Measurements from ENCODE around the gene PRSS36. TPM values are rescaled to one million over a fixed set of nuclear protein-coding genes. Genes with fewer than 3 reads are reported as not detected.

Gene PRSS36
- total RNA-seq, 1 experiment from 2014 or later: 0.66 TPM

DNA sequence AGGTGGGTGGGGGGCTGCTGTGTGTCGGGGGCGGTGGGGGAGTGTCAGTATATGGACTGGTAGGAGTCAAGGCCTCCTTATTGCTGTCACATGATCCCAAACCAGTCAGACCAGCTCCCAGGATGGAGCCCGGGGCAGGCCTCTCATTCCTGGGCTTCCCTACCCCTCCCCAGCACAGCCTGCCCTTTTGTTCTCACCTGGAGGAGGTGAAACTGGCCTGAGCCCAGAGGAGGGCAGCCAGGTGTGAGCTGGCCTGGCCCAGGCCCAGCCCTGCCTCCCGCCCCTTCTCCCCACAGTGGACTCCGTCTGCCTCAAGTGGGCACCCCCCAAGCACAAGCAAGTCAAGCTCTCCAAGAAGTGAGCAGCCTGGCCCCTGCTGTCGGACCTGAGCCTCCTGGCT lies 19.0 kb downstream of the PRSS36 start:
- Histone ChIP-seq H3K4me2 (ENCODE audit: insufficient read depth, insufficient read length, low read length) (no peak overlapping the region), H3K9me3 (ENCODE audit: control insufficient read depth, low read depth, low read length) (no peaks in the 10 kb centered on the region), H3K4ac (ENCODE audit: low read depth, low read length) (no peak overlapping the region), H3K27ac (ENCODE audit: insufficient read length, low read depth, low read length) (peak overlapping the region; percentile 3), H3K56ac (ENCODE audit: insufficient read length, low read depth, low read length) (no peak overlapping the region), H3K79me2 (ENCODE audit: insufficient read depth, low read length) (peaks cover 4% of the 10 kb centered on the region; the same call in 1 of the 2 replicates), H3K27me3 (ENCODE audit: insufficient read depth, low read length) (no peaks in the 10 kb centered on the region), H3K23me2 (ENCODE audit: insufficient read length, low read depth, low read length, poor library complexity, severe bottlenecking) (peaks cover 5% of the 10 kb centered on the region), H2BK20ac (ENCODE audit: low read depth, low read length, poor library complexity, severe bottlenecking) (no peak overlapping the region), H2AK5ac (ENCODE audit: insufficient read length, low read length) (no peak overlapping the region), H3K9ac (ENCODE audit: extremely low read depth, insufficient read length, low read length) (no peak overlapping the region), H4K20me1 (ENCODE audit: control insufficient read depth, insufficient read depth, insufficient read length) (no peaks in the 10 kb centered on the region), H3K23ac (ENCODE audit: insufficient read length, low read depth, low read length) (no peak overlapping the region), H3K18ac (ENCODE audit: insufficient read length, low read depth, low read length) (no peak overlapping the region), H3K79me1 (ENCODE audit: insufficient read depth, low read depth, low read length, poor library complexity, severe bottlenecking) (peaks cover 5% of the 10 kb centered on the region), H2BK15ac (ENCODE audit: low read depth, low read length) (no peak overlapping the region), H3K4me1 (ENCODE audit: insufficient read depth, low read length) (peaks cover 17% of the 10 kb centered on the region; the same call in 1 of the 2 replicates), H2BK5ac (ENCODE audit: insufficient read length, low read length) (no peak overlapping the region), H2BK12ac (ENCODE audit: insufficient read length, low read depth, low read length) (no peak overlapping the region), H2BK120ac (ENCODE audit: low read depth, low read length, poor library complexity, severe bottlenecking) (no peak overlapping the region), H4K91ac (ENCODE audit: insufficient read length, low read depth, low read length) (no peak overlapping the region), H3T11ph (ENCODE audit: low read length) (no peak overlapping the region), H3K14ac (ENCODE audit: insufficient read depth, low read length) (no peak overlapping the region), H4K8ac (replicated peaks; ENCODE audit: insufficient read length, low read depth, low read length) (no peak overlapping the region), H2AFZ (ENCODE audit: low read length) (no peak overlapping the region), H4K5ac (ENCODE audit: insufficient read length, low read depth, low read length) (no peak overlapping the region)
- Mint-ChIP-seq H3K4me3 (peak overlapping the region in 1 of 2 experiments; percentile 54; a peak in 2 of 5 replicates), H3K36me3 (ENCODE audit: insufficient read depth in 1 of 3, low read depth in 3 of 3) (peaks cover 29 to 50% (median 45%) of the 10 kb centered on the region in 3 experiments), H3K27ac (peak overlapping the region; percentile 82 to 97 (median 84); a peak in 6 of 7 replicates), H3K9me3 (no peaks in the 10 kb centered on the region; a peak in 1 of 5 replicates), H3K4me1 (peaks cover 43 to 45% of the 10 kb centered on the region in 2 experiments), H3K27me3 (ENCODE audit: low read depth) (no peaks in the 10 kb centered on the region)
- no CpG with 5 or more reads among the region's 6 CpGs for WGBS (ENCODE audit: extremely low coverage, insufficient read length, low lambda C conversion rate)
- peak; percentile 93 for DNase-seq
- TF ChIP-seq, protein P1, sequence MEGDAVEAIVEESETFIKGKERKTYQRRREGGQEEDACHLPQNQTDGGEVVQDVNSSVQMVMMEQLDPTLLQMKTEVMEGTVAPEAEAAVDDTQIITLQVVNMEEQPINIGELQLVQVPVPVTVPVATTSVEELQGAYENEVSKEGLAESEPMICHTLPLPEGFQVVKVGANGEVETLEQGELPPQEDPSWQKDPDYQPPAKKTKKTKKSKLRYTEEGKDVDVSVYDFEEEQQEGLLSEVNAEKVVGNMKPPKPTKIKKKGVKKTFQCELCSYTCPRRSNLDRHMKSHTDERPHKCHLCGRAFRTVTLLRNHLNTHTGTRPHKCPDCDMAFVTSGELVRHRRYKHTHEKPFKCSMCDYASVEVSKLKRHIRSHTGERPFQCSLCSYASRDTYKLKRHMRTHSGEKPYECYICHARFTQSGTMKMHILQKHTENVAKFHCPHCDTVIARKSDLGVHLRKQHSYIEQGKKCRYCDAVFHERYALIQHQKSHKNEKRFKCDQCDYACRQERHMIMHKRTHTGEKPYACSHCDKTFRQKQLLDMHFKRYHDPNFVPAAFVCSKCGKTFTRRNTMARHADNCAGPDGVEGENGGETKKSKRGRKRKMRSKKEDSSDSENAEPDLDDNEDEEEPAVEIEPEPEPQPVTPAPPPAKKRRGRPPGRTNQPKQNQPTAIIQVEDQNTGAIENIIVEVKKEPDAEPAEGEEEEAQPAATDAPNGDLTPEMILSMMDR (conservative IDR thresholded peaks at IDR 0.05): no peak

Data from H9 (cell line).